ENCODE measurements around the gene ZNF558. TPM values are rescaled to one million over a fixed set of nuclear protein-coding genes. Genes with fewer than 3 reads are reported as not detected.
A peak's percentile ranks its signal among the peaks of the same experiment; 100 is the strongest.

The ZNF558 gene
- 5.7 and 11.1 TPM in 2 replicates for total RNA-seq (2014; rRNA removed; shearing (Covaris generic))
- polyA plus RNA-seq (2016; fragmentation: Nextera tagmentation; extraction: Ambion mirVana), result 2.2 and 3.5 TPM in 2 replicates
- long read RNA-seq, result 0 reads

- DNase-seq (ENCODE audit: low spot score), result peak; percentile 84
- H3K27me3 ChIP-seq (ENCODE audit: insufficient read depth), result no peaks in the 10 kb centered on the region
- H3K9me2 ChIP-seq (ENCODE audit: insufficient read depth), result no peaks in the 10 kb centered on the region
- no peaks in the 10 kb centered on the region for H3F3A ChIP-seq (replicated peaks; ENCODE audit: low read depth)
- no peak within 1 kb of the TSS for H3K27ac ChIP-seq (ENCODE audit: low read depth)
- no peak within 1 kb of the TSS for H3K4me3 Mint-ChIP-seq
- peak within 1 kb of the TSS; percentile 60 for H3K4me3 ChIP-seq
- H3K79me2 ChIP-seq (replicated peaks; ENCODE audit: insufficient read depth), result no peaks in the 10 kb centered on the region
- no peak for TF ChIP-seq ZNF331 (CRISPR knock-in tag; IDR thresholded peaks at IDR 0.05; ENCODE audit: low read depth)
- no peak for TF ChIP-seq CREB1 (CRISPR knock-in tag; IDR thresholded peaks at IDR 0.05; ENCODE audit: low read depth)
- no peak for TF ChIP-seq JUNB (IDR thresholded peaks at IDR 0.05; ENCODE audit: unreplicated experiment)
- TF ChIP-seq, protein P1, sequence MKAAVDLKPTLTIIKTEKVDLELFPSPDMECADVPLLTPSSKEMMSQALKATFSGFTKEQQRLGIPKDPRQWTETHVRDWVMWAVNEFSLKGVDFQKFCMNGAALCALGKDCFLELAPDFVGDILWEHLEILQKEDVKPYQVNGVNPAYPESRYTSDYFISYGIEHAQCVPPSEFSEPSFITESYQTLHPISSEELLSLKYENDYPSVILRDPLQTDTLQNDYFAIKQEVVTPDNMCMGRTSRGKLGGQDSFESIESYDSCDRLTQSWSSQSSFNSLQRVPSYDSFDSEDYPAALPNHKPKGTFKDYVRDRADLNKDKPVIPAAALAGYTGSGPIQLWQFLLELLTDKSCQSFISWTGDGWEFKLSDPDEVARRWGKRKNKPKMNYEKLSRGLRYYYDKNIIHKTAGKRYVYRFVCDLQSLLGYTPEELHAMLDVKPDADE (IDR thresholded peaks at IDR 0.05), result no peak
- TF ChIP-seq CTCF (conservative IDR thresholded peaks at IDR 0.05; ENCODE audit: low read depth in 2 of 2), result no peak
- TF ChIP-seq EZH2 (IDR thresholded peaks at IDR 0.05; ENCODE audit: low read depth, unreplicated experiment), result no peak
- no peak for TF ChIP-seq STAT1 (IDR thresholded peaks at IDR 0.05; ENCODE audit: unreplicated experiment)
- TF ChIP-seq ZNF114 (CRISPR knock-in tag; IDR thresholded peaks at IDR 0.05), result no peak
- no peak for TF ChIP-seq ZNF462 (CRISPR knock-in tag; IDR thresholded peaks at IDR 0.05)
- TF ChIP-seq, protein P2, sequence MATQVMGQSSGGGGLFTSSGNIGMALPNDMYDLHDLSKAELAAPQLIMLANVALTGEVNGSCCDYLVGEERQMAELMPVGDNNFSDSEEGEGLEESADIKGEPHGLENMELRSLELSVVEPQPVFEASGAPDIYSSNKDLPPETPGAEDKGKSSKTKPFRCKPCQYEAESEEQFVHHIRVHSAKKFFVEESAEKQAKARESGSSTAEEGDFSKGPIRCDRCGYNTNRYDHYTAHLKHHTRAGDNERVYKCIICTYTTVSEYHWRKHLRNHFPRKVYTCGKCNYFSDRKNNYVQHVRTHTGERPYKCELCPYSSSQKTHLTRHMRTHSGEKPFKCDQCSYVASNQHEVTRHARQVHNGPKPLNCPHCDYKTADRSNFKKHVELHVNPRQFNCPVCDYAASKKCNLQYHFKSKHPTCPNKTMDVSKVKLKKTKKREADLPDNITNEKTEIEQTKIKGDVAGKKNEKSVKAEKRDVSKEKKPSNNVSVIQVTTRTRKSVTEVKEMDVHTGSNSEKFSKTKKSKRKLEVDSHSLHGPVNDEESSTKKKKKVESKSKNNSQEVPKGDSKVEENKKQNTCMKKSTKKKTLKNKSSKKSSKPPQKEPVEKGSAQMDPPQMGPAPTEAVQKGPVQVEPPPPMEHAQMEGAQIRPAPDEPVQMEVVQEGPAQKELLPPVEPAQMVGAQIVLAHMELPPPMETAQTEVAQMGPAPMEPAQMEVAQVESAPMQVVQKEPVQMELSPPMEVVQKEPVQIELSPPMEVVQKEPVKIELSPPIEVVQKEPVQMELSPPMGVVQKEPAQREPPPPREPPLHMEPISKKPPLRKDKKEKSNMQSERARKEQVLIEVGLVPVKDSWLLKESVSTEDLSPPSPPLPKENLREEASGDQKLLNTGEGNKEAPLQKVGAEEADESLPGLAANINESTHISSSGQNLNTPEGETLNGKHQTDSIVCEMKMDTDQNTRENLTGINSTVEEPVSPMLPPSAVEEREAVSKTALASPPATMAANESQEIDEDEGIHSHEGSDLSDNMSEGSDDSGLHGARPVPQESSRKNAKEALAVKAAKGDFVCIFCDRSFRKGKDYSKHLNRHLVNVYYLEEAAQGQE (IDR thresholded peaks at IDR 0.05; ENCODE audit: unreplicated experiment), result no peak
- no peak for ATAC-seq
- peak within 1 kb of the TSS; percentile 38; the same call in 1 of the 2 replicates for H2AFZ ChIP-seq
- H3K36me3 Mint-ChIP-seq (ENCODE audit: low read depth), result peaks cover 43% of the 10 kb centered on the region
- H3K4me1 ChIP-seq (ENCODE audit: insufficient read depth), result no peaks in the 10 kb centered on the region
- H3K4me1 Mint-ChIP-seq, result no peaks in the 10 kb centered on the region
- no peaks in the 10 kb centered on the region for H3K36me3 ChIP-seq (ENCODE audit: insufficient read depth)
- peak within 1 kb of the TSS; percentile 77 for H3K4me2 ChIP-seq
- H4K20me1 ChIP-seq (replicated peaks; ENCODE audit: insufficient read depth), result no peaks in the 10 kb centered on the region
- peaks cover 5% of the 10 kb centered on the region for H3K27me3 Mint-ChIP-seq (ENCODE audit: insufficient read depth, low read depth, poor library complexity)
- peaks cover 94% of the 10 kb centered on the region for H3K9me3 Mint-ChIP-seq
- H3K27ac Mint-ChIP-seq, result no peak within 1 kb of the TSS
Measured at GRCh38 chr19:8832132-8833021, at the start of gene ZNF558, which contains the start of gene MBD3L1. Gene ZNF558, minus strand, starts transcription at chr19:8832304. Its CDS starts 9,645 bp downstream, at chr19:8822659. Gene MBD3L1, plus strand, starts transcription at chr19:8832377. Its CDS starts 10,302 bp downstream, at chr19:8842679.

All from GM23338 (cell line).